ENCODE measurements around the gene TPPP.
"Not testable (repeated sequence)": the region's sequence is repeated elsewhere in the genome, so short reads cannot be mapped to it uniquely, and the experiment has no call there.

TPPP gene

DNA sequence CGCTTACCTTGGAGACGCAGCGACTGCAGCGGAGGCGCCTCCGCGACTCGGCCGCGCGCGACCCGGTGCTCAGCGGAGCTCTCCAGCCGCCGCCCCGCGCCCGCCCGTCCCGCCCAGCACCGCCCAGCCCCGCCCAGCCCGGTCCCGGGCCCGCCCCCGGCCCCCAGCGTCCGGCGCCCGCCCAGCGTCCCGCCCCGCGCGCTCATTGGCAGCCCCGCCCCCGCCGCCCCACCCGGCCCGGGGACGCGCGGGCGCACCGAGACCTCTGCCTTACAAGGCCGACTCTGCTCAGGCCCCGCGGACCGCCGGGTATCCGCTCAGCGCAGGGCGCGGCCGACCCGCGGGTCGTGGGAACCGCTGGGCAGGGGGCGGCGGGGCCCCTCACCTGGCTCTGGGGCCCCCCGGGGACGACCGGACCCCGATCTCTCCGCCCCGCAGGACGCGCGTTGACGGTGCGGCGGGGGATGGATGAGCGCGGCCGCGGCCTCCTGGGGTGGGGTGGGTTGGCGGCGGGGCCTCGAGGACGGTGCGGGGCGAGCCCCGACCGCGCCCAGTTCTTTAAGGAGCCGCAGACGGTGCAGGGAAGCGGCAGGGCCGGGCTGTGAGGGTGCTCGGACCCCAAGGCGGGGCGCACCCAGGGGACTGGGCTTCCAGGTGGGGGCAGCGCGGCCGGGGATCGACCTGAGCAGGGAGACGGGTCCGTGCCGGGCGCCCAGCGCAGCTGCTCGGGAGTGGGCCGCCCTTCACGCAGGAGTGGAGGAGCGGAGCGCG, at the start of gene TPPP:
Gene TPPP, minus strand, starts transcription at position 82 of the 771 bp plus-strand sequence. CDS start 15,292 bp downstream, outside the sequence.
- H4K20me1 ChIP-seq (ENCODE audit: low read depth, low read length); H3K4me3 ChIP-seq (ENCODE audit: insufficient read depth, low read length, poor library complexity, severe bottlenecking); H3K27ac ChIP-seq (ENCODE audit: low read depth, low read length); H3K36me3 ChIP-seq (ENCODE audit: low read length); H3K27me3 ChIP-seq (ENCODE audit: low read length); H3K79me2 ChIP-seq (ENCODE audit: insufficient read depth, low read length); H2AFZ ChIP-seq (ENCODE audit: low read depth, low read length, severe bottlenecking); H3K9me3 ChIP-seq (ENCODE audit: insufficient read depth, low read length); H3K9me2 ChIP-seq (replicated peaks; ENCODE audit: insufficient read depth, low read length); H3F3A ChIP-seq (ENCODE audit: insufficient read depth): not testable (repeated sequence)
- H3K9ac ChIP-seq (ENCODE audit: low read length): 0 out of 2 replicates have a peak within 1 kb of the TSS, but pooled peaks have one; percentile 24
- peak within 1 kb of the TSS; percentile 43 for H3K4me2 ChIP-seq (ENCODE audit: low read depth, low read length, poor library complexity, severe bottlenecking)

- not testable (repeated sequence) for H3K9me2 ChIP-seq (replicated peaks; ENCODE audit: insufficient read depth, low read length); H3K79me2 ChIP-seq (ENCODE audit: insufficient read depth, low read length); H3K27me3 ChIP-seq (ENCODE audit: low read length); H4K20me1 ChIP-seq (ENCODE audit: low read depth, low read length); H3K4me2 ChIP-seq (ENCODE audit: low read depth, low read length, poor library complexity, severe bottlenecking); H3K9ac ChIP-seq (ENCODE audit: low read length); H3K4me3 ChIP-seq (ENCODE audit: insufficient read depth, low read length, poor library complexity, severe bottlenecking); H3K36me3 ChIP-seq (ENCODE audit: low read length); H3K9me3 ChIP-seq (ENCODE audit: insufficient read depth, low read length); H2AFZ ChIP-seq (ENCODE audit: low read depth, low read length, severe bottlenecking); H3F3A ChIP-seq (ENCODE audit: insufficient read depth); H3K27ac ChIP-seq (ENCODE audit: low read depth, low read length)
Measured at GRCh38 chr5:742276-742675, 49.1 kb upstream of the TPPP start.

GRCh38 chr5:734145-734544, 41.0 kb upstream of the TPPP start:
- not testable (repeated sequence) for H3K36me3 ChIP-seq (ENCODE audit: low read length); H3K27me3 ChIP-seq (ENCODE audit: low read length); H3K27ac ChIP-seq (ENCODE audit: low read depth, low read length)

GRCh38 chr5:732754-733454, 39.8 kb upstream of the TPPP start:
- not testable (repeated sequence) for H3K9me3 ChIP-seq (ENCODE audit: insufficient read depth, low read length)

More at GRCh38 chr5:734145-734544, 41.0 kb upstream of the TPPP start:
- H3K4me3 ChIP-seq (ENCODE audit: insufficient read depth, low read length, poor library complexity, severe bottlenecking); H3F3A ChIP-seq (ENCODE audit: insufficient read depth); H3K9me3 ChIP-seq (ENCODE audit: insufficient read depth, low read length); H2AFZ ChIP-seq (ENCODE audit: low read depth, low read length, severe bottlenecking); H4K20me1 ChIP-seq (ENCODE audit: low read depth, low read length); H3K9ac ChIP-seq (ENCODE audit: low read length); H3K79me2 ChIP-seq (ENCODE audit: insufficient read depth, low read length); H3K4me2 ChIP-seq (ENCODE audit: low read depth, low read length, poor library complexity, severe bottlenecking); H3K9me2 ChIP-seq (replicated peaks; ENCODE audit: insufficient read depth, low read length): not testable (repeated sequence)

GRCh38 chr5:729225-729624, 36.1 kb upstream of the TPPP start:
- not testable (repeated sequence) for H3K27ac ChIP-seq (ENCODE audit: low read depth, low read length); H4K20me1 ChIP-seq (ENCODE audit: low read depth, low read length); H3K4me2 ChIP-seq (ENCODE audit: low read depth, low read length, poor library complexity, severe bottlenecking); H3K27me3 ChIP-seq (ENCODE audit: low read length); H3F3A ChIP-seq (ENCODE audit: insufficient read depth); H3K9me2 ChIP-seq (replicated peaks; ENCODE audit: insufficient read depth, low read length); H3K4me3 ChIP-seq (ENCODE audit: insufficient read depth, low read length, poor library complexity, severe bottlenecking); H3K79me2 ChIP-seq (ENCODE audit: insufficient read depth, low read length); H2AFZ ChIP-seq (ENCODE audit: low read depth, low read length, severe bottlenecking); H3K9me3 ChIP-seq (ENCODE audit: insufficient read depth, low read length); H3K9ac ChIP-seq (ENCODE audit: low read length); H3K36me3 ChIP-seq (ENCODE audit: low read length)

More at GRCh38 chr5:732754-733454, 39.8 kb upstream of the TPPP start:
- H3K4me3 ChIP-seq (ENCODE audit: insufficient read depth, low read length, poor library complexity, severe bottlenecking); H3K79me2 ChIP-seq (ENCODE audit: insufficient read depth, low read length); H2AFZ ChIP-seq (ENCODE audit: low read depth, low read length, severe bottlenecking); H4K20me1 ChIP-seq (ENCODE audit: low read depth, low read length); H3K36me3 ChIP-seq (ENCODE audit: low read length); H3K27ac ChIP-seq (ENCODE audit: low read depth, low read length); H3K9ac ChIP-seq (ENCODE audit: low read length); H3K4me2 ChIP-seq (ENCODE audit: low read depth, low read length, poor library complexity, severe bottlenecking); H3F3A ChIP-seq (ENCODE audit: insufficient read depth); H3K27me3 ChIP-seq (ENCODE audit: low read length); H3K9me2 ChIP-seq (replicated peaks; ENCODE audit: insufficient read depth, low read length): not testable (repeated sequence)

- not testable (repeated sequence) for H3F3A ChIP-seq (ENCODE audit: insufficient read depth); H3K4me3 ChIP-seq (ENCODE audit: insufficient read depth, low read length, poor library complexity, severe bottlenecking); H3K9me2 ChIP-seq (replicated peaks; ENCODE audit: insufficient read depth, low read length)
Measured at GRCh38 chr5:727087-727486, 33.9 kb upstream of the TPPP start.

GRCh38 chr5:723865-724264, 30.7 kb upstream of the TPPP start:
- H3K27ac ChIP-seq (ENCODE audit: low read depth, low read length); H3K9me3 ChIP-seq (ENCODE audit: insufficient read depth, low read length); H3K36me3 ChIP-seq (ENCODE audit: low read length); H3K79me2 ChIP-seq (ENCODE audit: insufficient read depth, low read length); H3K4me3 ChIP-seq (ENCODE audit: insufficient read depth, low read length, poor library complexity, severe bottlenecking); H3K4me2 ChIP-seq (ENCODE audit: low read depth, low read length, poor library complexity, severe bottlenecking); H3K9ac ChIP-seq (ENCODE audit: low read length); H3K9me2 ChIP-seq (replicated peaks; ENCODE audit: insufficient read depth, low read length); H4K20me1 ChIP-seq (ENCODE audit: low read depth, low read length); H3K27me3 ChIP-seq (ENCODE audit: low read length); H2AFZ ChIP-seq (ENCODE audit: low read depth, low read length, severe bottlenecking); H3F3A ChIP-seq (ENCODE audit: insufficient read depth): not testable (repeated sequence)

More at GRCh38 chr5:727087-727486, 33.9 kb upstream of the TPPP start:
- H3K9ac ChIP-seq (ENCODE audit: low read length); H2AFZ ChIP-seq (ENCODE audit: low read depth, low read length, severe bottlenecking); H3K9me3 ChIP-seq (ENCODE audit: insufficient read depth, low read length); H3K79me2 ChIP-seq (ENCODE audit: insufficient read depth, low read length); H3K27ac ChIP-seq (ENCODE audit: low read depth, low read length); H3K27me3 ChIP-seq (ENCODE audit: low read length); H3K36me3 ChIP-seq (ENCODE audit: low read length); H4K20me1 ChIP-seq (ENCODE audit: low read depth, low read length); H3K4me2 ChIP-seq (ENCODE audit: low read depth, low read length, poor library complexity, severe bottlenecking): not testable (repeated sequence)

- H3K9ac ChIP-seq (ENCODE audit: low read length); H2AFZ ChIP-seq (ENCODE audit: low read depth, low read length, severe bottlenecking); H3K9me3 ChIP-seq (ENCODE audit: insufficient read depth, low read length); H3K4me3 ChIP-seq (ENCODE audit: insufficient read depth, low read length, poor library complexity, severe bottlenecking); H3F3A ChIP-seq (ENCODE audit: insufficient read depth); H4K20me1 ChIP-seq (ENCODE audit: low read depth, low read length); H3K27me3 ChIP-seq (ENCODE audit: low read length); H3K36me3 ChIP-seq (ENCODE audit: low read length); H3K9me2 ChIP-seq (replicated peaks; ENCODE audit: insufficient read depth, low read length); H3K79me2 ChIP-seq (ENCODE audit: insufficient read depth, low read length); H3K4me2 ChIP-seq (ENCODE audit: low read depth, low read length, poor library complexity, severe bottlenecking); H3K27ac ChIP-seq (ENCODE audit: low read depth, low read length): not testable (repeated sequence)
Measured at GRCh38 chr5:723309-723708, 30.2 kb upstream of the TPPP start.
